GM12874 (cell line): Measurements from ENCODE around the gene CISD3.

Experiments used
- TF ChIP-seq, protein P1 (sequence below): IDR thresholded peaks from 2 replicates; pipeline ENCODE4 v1.5.1; 2011; ENCODE audit warnings: low read depth, mild to moderate bottlenecking, control low read depth, low read length, moderate library complexity; ENCODE audit not compliant: insufficient read depth

The CISD3 gene

DNA sequence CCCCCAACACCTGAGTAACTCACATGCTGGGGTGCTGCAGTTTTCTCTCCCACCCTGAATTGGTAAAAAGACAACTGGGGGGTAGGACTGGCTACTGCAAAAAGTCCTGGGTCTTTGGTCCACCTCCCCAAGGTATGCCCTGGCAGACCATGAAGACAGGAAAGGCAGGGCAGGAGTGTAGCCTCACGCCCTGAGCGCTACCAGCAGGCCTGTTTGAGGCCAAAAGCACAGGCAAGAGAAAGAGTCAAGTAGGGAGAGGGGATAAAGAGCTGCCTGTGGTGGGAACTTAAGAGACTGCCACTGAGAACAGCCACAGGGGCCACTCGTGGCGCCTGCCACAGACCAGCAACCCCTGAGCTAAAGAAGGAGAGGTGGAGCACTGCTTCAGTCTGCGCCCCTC, 36.2 kb downstream of the CISD3 start:
- TF ChIP-seq, protein P1, sequence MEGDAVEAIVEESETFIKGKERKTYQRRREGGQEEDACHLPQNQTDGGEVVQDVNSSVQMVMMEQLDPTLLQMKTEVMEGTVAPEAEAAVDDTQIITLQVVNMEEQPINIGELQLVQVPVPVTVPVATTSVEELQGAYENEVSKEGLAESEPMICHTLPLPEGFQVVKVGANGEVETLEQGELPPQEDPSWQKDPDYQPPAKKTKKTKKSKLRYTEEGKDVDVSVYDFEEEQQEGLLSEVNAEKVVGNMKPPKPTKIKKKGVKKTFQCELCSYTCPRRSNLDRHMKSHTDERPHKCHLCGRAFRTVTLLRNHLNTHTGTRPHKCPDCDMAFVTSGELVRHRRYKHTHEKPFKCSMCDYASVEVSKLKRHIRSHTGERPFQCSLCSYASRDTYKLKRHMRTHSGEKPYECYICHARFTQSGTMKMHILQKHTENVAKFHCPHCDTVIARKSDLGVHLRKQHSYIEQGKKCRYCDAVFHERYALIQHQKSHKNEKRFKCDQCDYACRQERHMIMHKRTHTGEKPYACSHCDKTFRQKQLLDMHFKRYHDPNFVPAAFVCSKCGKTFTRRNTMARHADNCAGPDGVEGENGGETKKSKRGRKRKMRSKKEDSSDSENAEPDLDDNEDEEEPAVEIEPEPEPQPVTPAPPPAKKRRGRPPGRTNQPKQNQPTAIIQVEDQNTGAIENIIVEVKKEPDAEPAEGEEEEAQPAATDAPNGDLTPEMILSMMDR = no peak

DNA sequence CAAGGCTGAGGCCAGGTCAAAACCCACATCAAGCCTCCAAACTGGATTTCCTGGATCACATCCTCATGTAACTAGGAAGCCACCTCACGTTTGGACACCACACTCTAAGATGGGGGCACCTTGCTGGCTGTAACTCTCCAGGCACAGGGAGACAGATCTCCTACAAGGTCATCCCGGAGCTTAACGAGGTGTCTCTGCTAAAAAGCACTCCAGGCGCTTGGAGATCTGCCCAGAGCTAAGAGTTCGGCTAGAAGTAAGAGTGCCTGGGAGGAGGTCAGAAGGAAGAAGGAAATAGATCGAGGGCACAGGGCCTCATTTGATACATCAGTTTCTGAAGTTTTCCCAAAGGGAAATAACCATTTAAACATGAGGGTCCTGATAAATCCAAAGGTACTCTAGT, 38.3 kb downstream of the CISD3 start:
- TF ChIP-seq, protein P1 = no peak

DNA sequence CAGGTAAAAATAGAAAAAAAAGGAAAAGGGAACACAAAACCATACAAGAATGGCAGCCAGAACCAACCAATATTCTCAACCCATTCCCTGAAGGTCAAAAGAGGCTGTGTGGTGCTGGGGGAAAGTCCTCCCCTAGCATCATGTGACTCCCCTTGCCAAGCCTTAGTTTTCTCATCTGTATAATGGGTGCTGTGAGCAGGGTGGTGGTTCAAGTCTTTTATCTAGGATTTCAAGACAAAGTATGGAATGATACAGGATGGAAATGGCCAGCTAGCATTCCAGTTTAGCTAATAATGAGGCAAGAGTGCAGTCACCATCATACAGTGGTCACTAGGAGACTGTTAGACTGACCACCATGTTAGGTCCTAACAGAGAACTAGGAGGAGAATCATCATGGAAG, 43.1 kb downstream of the CISD3 start:
- TF ChIP-seq, protein P1 = no peak

DNA sequence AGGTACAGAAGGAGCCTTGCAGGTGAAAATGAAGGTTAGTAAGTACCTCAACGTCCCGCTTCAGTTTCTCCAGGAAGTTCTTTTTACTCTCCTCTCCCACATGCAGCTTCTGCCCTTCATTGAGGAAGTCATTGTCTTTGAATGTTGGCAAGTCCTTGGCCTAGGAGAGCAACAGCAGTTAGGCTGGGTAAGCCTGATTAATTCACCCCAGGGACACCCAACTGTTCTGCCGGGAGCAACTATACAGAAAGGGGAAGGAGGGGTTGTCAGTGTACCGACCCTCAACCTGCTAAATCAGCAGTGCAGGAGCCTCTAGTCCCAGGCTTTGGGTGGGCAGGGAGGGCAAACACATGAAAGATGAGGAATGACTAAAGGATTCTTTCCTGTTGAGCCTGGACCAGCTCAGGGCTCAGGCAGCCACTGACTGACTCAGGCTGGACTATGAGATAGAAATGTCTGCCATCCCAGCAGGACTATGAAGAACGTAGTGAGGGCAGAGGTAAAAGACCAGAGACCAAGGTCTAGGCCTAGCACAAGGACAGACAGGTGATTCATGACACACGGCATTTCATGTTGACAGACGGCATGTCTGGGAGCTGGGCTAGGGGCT, 47.6 kb downstream of the CISD3 start:
- TF ChIP-seq, protein P1 = no peak

DNA sequence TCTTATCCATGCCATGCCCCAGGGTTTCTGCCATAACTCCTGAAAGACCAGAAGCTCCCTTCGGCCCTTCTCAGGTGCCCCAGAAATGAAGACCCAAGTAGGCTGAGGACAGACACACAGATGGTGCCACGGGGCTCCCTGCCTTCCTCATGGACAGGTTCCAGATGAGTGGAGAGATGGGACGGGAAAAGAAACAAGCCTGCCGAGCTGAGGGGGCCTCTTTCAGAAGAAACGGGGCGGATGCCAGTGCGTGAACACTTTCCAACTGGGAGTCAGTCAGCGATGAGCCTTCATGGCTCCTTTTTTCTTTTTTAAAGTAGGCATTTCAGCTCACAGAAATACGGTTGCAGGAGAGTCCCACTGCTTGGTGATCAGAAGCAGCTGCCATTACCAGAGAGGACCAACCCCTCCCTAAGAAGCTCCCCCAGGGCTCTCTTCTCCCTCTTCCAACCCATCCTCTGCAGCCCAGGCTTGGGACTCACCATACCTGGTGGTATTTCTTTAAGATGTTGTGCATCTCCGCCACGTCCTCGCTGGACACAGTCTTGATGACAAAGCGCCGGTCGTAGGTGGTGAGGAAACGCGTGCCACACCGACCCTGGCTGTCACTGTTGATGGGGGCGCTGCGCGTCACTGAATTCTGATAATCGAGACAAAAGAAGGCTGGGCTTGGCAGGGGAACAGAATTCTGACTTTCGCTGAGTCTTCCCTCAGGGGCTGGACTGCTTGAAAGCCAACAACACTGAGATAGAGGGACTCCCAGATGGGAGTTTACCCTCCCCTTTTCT, 50.0 kb downstream of the CISD3 start:
- TF ChIP-seq, protein P1 = no peak

DNA sequence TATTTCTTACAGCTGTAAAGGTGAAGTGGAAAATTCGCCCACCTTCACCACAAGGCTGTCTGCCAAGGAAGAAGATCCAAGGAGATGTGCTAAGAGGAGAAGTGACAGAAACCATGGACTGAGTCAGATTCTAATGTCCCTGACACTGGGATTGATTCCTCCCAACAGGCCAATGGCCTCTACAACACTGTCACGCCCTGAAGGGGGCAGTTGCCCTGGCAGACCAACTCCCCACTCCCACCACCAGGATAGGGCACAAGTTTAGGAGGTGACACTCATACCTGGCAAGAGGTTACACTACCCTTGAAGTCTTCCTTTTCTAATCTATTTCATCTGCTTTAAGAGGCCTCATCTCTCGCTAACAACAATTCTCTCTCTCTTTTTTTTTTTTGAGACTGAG, 53.1 kb downstream of the CISD3 start:
- TF ChIP-seq, protein P1 = no peak
